SU-DHL-6 (cell line): ENCODE data around the gene RCCD1.
"Not testable (repeated sequence)": the region's sequence is repeated elsewhere in the genome, so short reads cannot be mapped to it uniquely, and the experiment has no call there.

Source experiments
- H2AFZ ChIP-seq: fragments of 200-600 bp; sonication (generic); 2 replicates; pipeline ENCODE4 v1.6.1; 2014; ENCODE audit warnings: low read depth, mild to moderate bottlenecking, moderate library complexity, mixed read lengths, antibody characterized with exemption, low read length; ENCODE audit not compliant: severe bottlenecking
- H3F3A ChIP-seq: fragments of 200-600 bp; shearing (Covaris generic); 2 replicates; pipeline ENCODE4 v1.6.0; 2016; ENCODE audit warnings: antibody characterized with exemption, mild to moderate bottlenecking; ENCODE audit not compliant: insufficient read depth
- H3K27ac ChIP-seq: fragments of 200-600 bp; sonication (generic); 2 replicates; pipeline ENCODE4 v1.5.1; 2016; ENCODE audit warnings: low read depth, mild to moderate bottlenecking, low read length, moderate library complexity, mixed read lengths
- H3K27me3 ChIP-seq: fragments of 200-600 bp; sonication (generic), shearing (Covaris generic); 2 replicates; pipeline ENCODE4 v1.6.0; 2014; ENCODE audit warnings: mild to moderate bottlenecking, low read length
- H3K36me3 ChIP-seq: fragments of 200-600 bp; sonication (generic); 2 replicates; pipeline ENCODE4 v1.6.1; 2014; ENCODE audit warnings: mild to moderate bottlenecking, low read length, mixed read lengths
- H3K4me2 ChIP-seq: fragments of 300-600, 200-600 bp; shearing (Covaris generic), sonication (generic); 2 replicates; pipeline ENCODE4 v1.6.0; 2014; ENCODE audit warnings: low read length, low read depth, mild to moderate bottlenecking; ENCODE audit not compliant: poor library complexity, severe bottlenecking
- H3K4me3 ChIP-seq: fragments of 200-600 bp; sonication (generic); 2 replicates; pipeline ENCODE4 v1.5.1; 2014; ENCODE audit warnings: antibody characterized with exemption, low read length, mild to moderate bottlenecking, mixed read lengths; ENCODE audit not compliant: insufficient read depth, poor library complexity, severe bottlenecking
- H3K79me2 ChIP-seq: fragments of 200-600 bp; sonication (generic); 2 replicates; pipeline ENCODE4 v1.6.1; 2014; ENCODE audit warnings: mild to moderate bottlenecking, low read length, moderate library complexity; ENCODE audit not compliant: insufficient read depth
- H3K9ac ChIP-seq: fragments of 200-600 bp; sonication (generic); 2 replicates; pipeline ENCODE4 v1.7.0; 2014; ENCODE audit warnings: mild to moderate bottlenecking, low read length
- H3K9me2 ChIP-seq: fragments of 200-600 bp; sonication (generic); replicated peaks from 2 replicates; pipeline ENCODE4 v1.6.1; 2014; ENCODE audit warnings: low read length; ENCODE audit not compliant: insufficient read depth
- H3K9me3 ChIP-seq: fragments of 200-600 bp; sonication (generic); 2 replicates; pipeline ENCODE4 v1.6.1; 2014; ENCODE audit warnings: low read length, mixed read lengths; ENCODE audit not compliant: insufficient read depth
- H4K20me1 ChIP-seq: fragments of 200-600 bp; sonication (generic); 2 replicates; pipeline ENCODE4 v1.6.1; 2014; ENCODE audit warnings: low read depth, mild to moderate bottlenecking, antibody characterized with exemption, low read length, moderate library complexity, mixed read lengths
- CTCF ChIP-seq: fragments of 200-600 bp; sonication (generic); IDR thresholded peaks from one replicate; pipeline ENCODE4 v1.5.1; 2017; ENCODE audit warnings: antibody characterized with exemption, mild to moderate bottlenecking, low read length, moderate library complexity; ENCODE audit not compliant: insufficient read depth, poor library complexity, severe bottlenecking
- EZH2phosphoT487 ChIP-seq: fragments of 200-600 bp; sonication (generic), shearing (Covaris generic); conservative IDR thresholded peaks from 2 replicates; pipeline ENCODE4 v1.6.1; 2018; ENCODE audit warnings: mild to moderate bottlenecking, antibody characterized with exemption, low read length, moderate library complexity, mixed read lengths

RCCD1 gene

GRCh38 chr15:90918835-90919234, 35.8 kb upstream of the RCCD1 start:
- Histone ChIP-seq H3F3A (no peaks in the 10 kb centered on the region), H3K9me3 (no peaks in the 10 kb centered on the region), H3K9me2 (no peaks in the 10 kb centered on the region), H2AFZ (no peak overlapping the region), H3K27me3 (no peaks in the 10 kb centered on the region), H3K36me3 (no peaks in the 10 kb centered on the region), H4K20me1 (no peaks in the 10 kb centered on the region), H3K4me3 (no peak overlapping the region), H3K9ac (no peak overlapping the region), H3K79me2 (no peaks in the 10 kb centered on the region), H3K4me2 (no peak overlapping the region), H3K27ac (no peak overlapping the region)
- TF ChIP-seq CTCF (no peak), EZH2phosphoT487 (no peak)

- no peaks in the 10 kb centered on the region for H3K79me2 ChIP-seq
- no peaks in the 10 kb centered on the region for H4K20me1 ChIP-seq
- H3F3A ChIP-seq, result no peaks in the 10 kb centered on the region
Measured at GRCh38 chr15:90921887-90922286, 32.8 kb upstream of the RCCD1 start.

GRCh38 chr15:90922712-90923322, 31.9 kb upstream of the RCCD1 start:
- H3K79me2 ChIP-seq, H3K9ac ChIP-seq, H3K9me3 ChIP-seq, H3F3A ChIP-seq, H3K4me3 ChIP-seq, H3K9me2 ChIP-seq, H3K27me3 ChIP-seq, H3K4me2 ChIP-seq, H2AFZ ChIP-seq, H4K20me1 ChIP-seq, H3K36me3 ChIP-seq, H3K27ac ChIP-seq: not testable (repeated sequence)

More at GRCh38 chr15:90921887-90922286, 32.8 kb upstream of the RCCD1 start:
- TF ChIP-seq EZH2phosphoT487 (no peak), CTCF (no peak)
- Histone ChIP-seq H3K9me2 (no peaks in the 10 kb centered on the region), H3K36me3 (no peaks in the 10 kb centered on the region), H3K9me3 (no peaks in the 10 kb centered on the region), H2AFZ (no peak overlapping the region), H3K4me3 (no peak overlapping the region), H3K27ac (no peak overlapping the region), H3K9ac (no peak overlapping the region), H3K4me2 (no peak overlapping the region), H3K27me3 (no peaks in the 10 kb centered on the region)

- no peaks in the 10 kb centered on the region for H3K27me3 ChIP-seq
- H3K36me3 ChIP-seq, result no peaks in the 10 kb centered on the region
- H3K9me2 ChIP-seq, result no peaks in the 10 kb centered on the region
- H3K4me2 ChIP-seq, result no peak overlapping the region
- no peaks in the 10 kb centered on the region for H3K79me2 ChIP-seq
- no peaks in the 10 kb centered on the region for H4K20me1 ChIP-seq
- no peaks in the 10 kb centered on the region for H3K9me3 ChIP-seq
- no peak for TF ChIP-seq EZH2phosphoT487
- TF ChIP-seq CTCF, result no peak
- peaks cover 9% of the 10 kb centered on the region; the same call in 1 of the 2 replicates for H3F3A ChIP-seq
- no peak overlapping the region for H3K27ac ChIP-seq
- no peak overlapping the region for H2AFZ ChIP-seq
- no peak overlapping the region for H3K9ac ChIP-seq
- no peak overlapping the region for H3K4me3 ChIP-seq
Measured at GRCh38 chr15:90924375-90924774, 30.3 kb upstream of the RCCD1 start.

- H2AFZ ChIP-seq, H3K79me2 ChIP-seq, H3K36me3 ChIP-seq, H3K9ac ChIP-seq, H3K9me3 ChIP-seq, H3K9me2 ChIP-seq, H4K20me1 ChIP-seq, H3K27ac ChIP-seq, H3K4me3 ChIP-seq, H3K27me3 ChIP-seq, H3K4me2 ChIP-seq: not testable (repeated sequence)
- peaks cover 20% of the 10 kb centered on the region for H3F3A ChIP-seq
Measured at GRCh38 chr15:90926766-90927165, 27.9 kb upstream of the RCCD1 start.

- H3K27me3 ChIP-seq, H3K79me2 ChIP-seq, H2AFZ ChIP-seq, H4K20me1 ChIP-seq, H3K36me3 ChIP-seq, H3K4me3 ChIP-seq, H3K9me3 ChIP-seq, H3K4me2 ChIP-seq, H3K27ac ChIP-seq, H3K9me2 ChIP-seq, H3K9ac ChIP-seq: not testable (repeated sequence)
- peaks cover 20% of the 10 kb centered on the region for H3F3A ChIP-seq
Measured at GRCh38 chr15:90928106-90928505, 26.6 kb upstream of the RCCD1 start.
